Testis (tissue), 3 donors: ENCODE results near the gene RAPGEF4. TPM values are rescaled to one million over a fixed set of nuclear protein-coding genes. Genes with fewer than 3 reads are reported as not detected.
"Not testable (repeated sequence)": the region's sequence is repeated elsewhere in the genome, so short reads cannot be mapped to it uniquely, and the experiment has no call there.

ENCODE experiments used
- DNase-seq: peaks from one replicate; pipeline ENCODE4 v3.0.0-alpha.2; 2019
- H3K27ac ChIP-seq, 2 donors: fragments of 200-600 bp; sonication (generic); one replicate each; pipeline ENCODE4 v1.5.1; 2019
- H3K27me3 ChIP-seq: fragments of 200-600 bp; sonication (generic); one replicate; pipeline ENCODE4 v1.5.1; 2019
- H3K36me3 ChIP-seq: fragments of 200-600 bp; sonication (generic); one replicate; pipeline ENCODE4 v1.5.1; 2017; ENCODE audit warnings: low read depth; ENCODE audit errors: missing control alignments
- H3K4me1 ChIP-seq: fragments of 200-600 bp; sonication (generic); one replicate; pipeline ENCODE4 v1.5.1; 2019
- H3K4me3 ChIP-seq, 2 donors: fragments of 200-600 bp; sonication (generic); one replicate each; pipeline ENCODE4 v1.5.1; 2017 to 2019
- H3K9me3 ChIP-seq: fragments of 200-600 bp; sonication (generic); one replicate; pipeline ENCODE4 v1.5.1; 2017
- CTCF ChIP-seq, 3 experiments: fragments of 450-650 bp in 2 of 3; fragments of 200-600 bp in 1 of 3; sonication (generic) in 1 of 3; IDR thresholded peaks; one replicate each; pipeline ENCODE4 v1.5.1; 2016 to 2019; ENCODE audit warnings: antibody characterized with exemption in 3 of 3, mild to moderate bottlenecking in 2 of 3, moderate library complexity in 1 of 3
- POLR2A ChIP-seq: fragments of 450-650 bp; IDR thresholded peaks from one replicate; pipeline ENCODE4 v1.6.1; 2017; ENCODE audit warnings: antibody characterized with exemption, mild to moderate bottlenecking, moderate library complexity
- WGBS, 2 donors: methylation state at CpG; one replicate each; pipeline ENCODE4 v1.1.5; 2018; 5-methylcytosine and 5-hydroxymethylcytosine counted together
- intact Hi-C: fragments of 100-400 bp; cut with DNase I; formaldehyde crosslinking; loops from one replicate; pipeline ENCODE4 v1.15.1; 2023; ENCODE audit warnings: low total_unique reads
- polyA plus RNA-seq: library from polyadenylated mRNA; stranded (reverse); fragments of 350-450 nt; fragmentation: Illumina TruSeq; extraction: RNeasy Lipid Tissue Mini Kit (QIAGEN cat#74804); gene quantifications from one replicate; pipeline ENCODE4 v1.2.3, GENCODE V29; 2014; ENCODE audit warnings: low read depth, low replicate concordance; ENCODE audit not compliant: insufficient read depth
- total RNA-seq, 2 donors: library from RNA; depleted of rRNA; stranded (reverse); fragments of >200 nt; gene quantifications; one replicate each; pipeline ENCODE4 v1.2.3, GENCODE V29; 2016

The RAPGEF4 gene
- total and polyA plus RNA-seq, 3 donors from 2014 or later: 14.3 to 42.6 (median 22.5) TPM

- Histone ChIP-seq H3K9me3 (no peaks in the 10 kb centered on the region), H3K27me3 (no peaks in the 10 kb centered on the region), H3K4me1 (peaks cover 11% of the 10 kb centered on the region), H3K27ac (no peak overlapping the region), H3K4me3 (no peak overlapping the region), H3K36me3 (no peaks in the 10 kb centered on the region)
- 49 to 51% methylated on average over 8 to 9 of the region's 9 CpGs for WGBS, 2 donors
- no peak for TF ChIP-seq POLR2A
- peak; percentile 40 for DNase-seq
- intact Hi-C loops: no loop called here
Observed at GRCh38 chr2:172783165-172783898, 47.7 kb downstream of the RAPGEF4 start.

- no peaks in the 10 kb centered on the region for H3K36me3 ChIP-seq
- no peak for DNase-seq
- H3K4me3 ChIP-seq: no peak overlapping the region
- no peaks in the 10 kb centered on the region for H3K27me3 ChIP-seq
- no peaks in the 10 kb centered on the region for H3K9me3 ChIP-seq
- no peak overlapping the region for H3K27ac ChIP-seq
- TF ChIP-seq POLR2A: no peak
- no peak for TF ChIP-seq CTCF (IDR thresholded peaks at IDR 0.05)
- intact Hi-C loops: no loop called here
- H3K4me1 ChIP-seq: no peaks in the 10 kb centered on the region
Observed at GRCh38 chr2:172788871-172789270, 53.2 kb downstream of the RAPGEF4 start.

GRCh38 chr2:172790404-172790803 lies 54.8 kb downstream of the RAPGEF4 start:
- 76 to 78% methylated on average over 4 of the region's 4 CpGs for WGBS, 2 donors
- Histone ChIP-seq H3K27ac (no peak overlapping the region), H3K36me3 (no peaks in the 10 kb centered on the region), H3K4me1 (no peaks in the 10 kb centered on the region), H3K9me3 (no peaks in the 10 kb centered on the region), H3K27me3 (no peaks in the 10 kb centered on the region), H3K4me3 (no peak overlapping the region)
- DNase-seq: no peak
- intact Hi-C loops: no loop called here
- no peak for TF ChIP-seq POLR2A
- TF ChIP-seq CTCF (IDR thresholded peaks at IDR 0.05): no peak

GRCh38 chr2:172791953-172792352 lies 56.3 kb downstream of the RAPGEF4 start:
- TF ChIP-seq POLR2A (no peak), CTCF (IDR thresholded peaks at IDR 0.05) (no peak)
- no peaks in the 10 kb centered on the region for H3K27me3 ChIP-seq
- no peak for DNase-seq
- 68 to 96% methylated on average over 4 of the region's 4 CpGs for WGBS, 2 donors
- H3K4me3 ChIP-seq: no peak overlapping the region
- H3K9me3 ChIP-seq: no peaks in the 10 kb centered on the region
- no peaks in the 10 kb centered on the region for H3K36me3 ChIP-seq
- no peaks in the 10 kb centered on the region for H3K4me1 ChIP-seq
- H3K27ac ChIP-seq: no peak overlapping the region
- intact Hi-C loops: no loop called here

GRCh38 chr2:172792711-172793110 lies 57.1 kb downstream of the RAPGEF4 start:
- H3K4me3 ChIP-seq: no peak overlapping the region
- no peak overlapping the region for H3K27ac ChIP-seq
- no peaks in the 10 kb centered on the region for H3K27me3 ChIP-seq
- intact Hi-C loops: no loop called here
- H3K36me3 ChIP-seq: no peaks in the 10 kb centered on the region
- H3K9me3 ChIP-seq: no peaks in the 10 kb centered on the region
- no peak for DNase-seq
- H3K4me1 ChIP-seq: no peaks in the 10 kb centered on the region
- no peak for TF ChIP-seq POLR2A
- TF ChIP-seq CTCF (IDR thresholded peaks at IDR 0.05): no peak

GRCh38 chr2:172803308-172803707 lies 67.7 kb downstream of the RAPGEF4 start:
- H3K27me3 ChIP-seq, H3K9me3 ChIP-seq, H3K4me1 ChIP-seq, DNase-seq, intact Hi-C loops, H3K4me3 ChIP-seq, H3K27ac ChIP-seq, H3K36me3 ChIP-seq: not testable (repeated sequence)
- WGBS, 2 donors: 83 to 100% methylated on average over 1 of the region's 1 CpG
